Ectodermal cell (in vitro differentiated cells): ENCODE measurements around the gene MSRB1.

ENCODE experiments used
- H3K27ac ChIP-seq: 2 replicates; pipeline ENCODE4 v1.7.0; 2013; ENCODE audit warnings: mild to moderate bottlenecking, low read depth, low read length; ENCODE audit not compliant: insufficient read depth, poor library complexity, severe bottlenecking
- H3K27me3 ChIP-seq: 2 replicates; pipeline ENCODE4 v1.7.0; 2013; ENCODE audit warnings: mild to moderate bottlenecking, low read length; ENCODE audit not compliant: insufficient read depth, control insufficient read depth, poor library complexity, severe bottlenecking
- H3K36me3 ChIP-seq: one replicate; pipeline ENCODE4 v1.7.0; 2013; ENCODE audit warnings: low read length; ENCODE audit not compliant: control insufficient read depth, insufficient read depth
- H3K4me1 ChIP-seq: one replicate; pipeline ENCODE4 v1.7.0; 2013; ENCODE audit warnings: low read length; ENCODE audit not compliant: control insufficient read depth, insufficient read depth
- H3K4me3 ChIP-seq: 2 replicates; pipeline ENCODE4 v1.7.0; 2013; ENCODE audit warnings: low read depth, low read length, control low read depth; ENCODE audit not compliant: insufficient read depth
- H3K9me3 ChIP-seq: 2 replicates; pipeline ENCODE4 v1.7.0; 2013; ENCODE audit warnings: mild to moderate bottlenecking, low read length, moderate library complexity; ENCODE audit not compliant: control insufficient read depth
- WGBS, 2 experiments: methylation state at CpG; one replicate each; pipeline ENCODE4 v1.1.7; 2013; ENCODE audit warnings: missing lambda C conversion rate in 2 of 2; 5-methylcytosine and 5-hydroxymethylcytosine counted together

Gene MSRB1

DNA sequence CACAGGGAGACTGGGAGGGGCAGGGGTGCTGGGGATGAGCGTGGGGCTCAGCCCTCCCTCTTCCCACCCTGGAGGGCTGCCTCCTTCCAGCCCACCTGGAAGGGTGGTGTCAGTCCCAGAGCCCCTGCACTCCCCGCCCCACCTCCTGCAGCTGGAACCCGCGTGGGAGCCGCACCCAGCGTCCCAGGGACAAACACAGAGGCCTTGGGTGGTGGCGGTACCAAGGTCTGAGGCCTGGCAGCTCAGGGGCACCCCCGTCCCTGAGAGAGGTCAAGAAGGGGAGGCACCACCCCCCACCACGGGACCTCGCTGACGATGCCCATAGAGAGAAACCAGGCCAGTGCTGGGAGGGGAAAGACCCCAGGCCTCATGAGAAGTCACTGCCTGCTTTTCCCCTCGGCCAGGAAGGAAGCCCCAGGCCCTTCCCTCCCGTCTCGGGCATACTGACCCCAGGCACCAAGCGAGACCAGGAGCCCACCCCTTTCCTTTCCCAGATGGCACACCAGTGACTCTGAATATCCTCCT is 28.9 kb downstream of the MSRB1 start:
- Histone ChIP-seq H3K27ac (no peak overlapping the region), H3K9me3 (no peaks in the 10 kb centered on the region), H3K4me3 (no peak overlapping the region), H3K36me3 (no peaks in the 10 kb centered on the region), H3K27me3 (peaks cover 36% of the 10 kb centered on the region), H3K4me1 (peaks cover 40% of the 10 kb centered on the region)
- 60 to 67% methylated on average over 15 of the region's 15 CpGs for WGBS, 2 experiments

DNA sequence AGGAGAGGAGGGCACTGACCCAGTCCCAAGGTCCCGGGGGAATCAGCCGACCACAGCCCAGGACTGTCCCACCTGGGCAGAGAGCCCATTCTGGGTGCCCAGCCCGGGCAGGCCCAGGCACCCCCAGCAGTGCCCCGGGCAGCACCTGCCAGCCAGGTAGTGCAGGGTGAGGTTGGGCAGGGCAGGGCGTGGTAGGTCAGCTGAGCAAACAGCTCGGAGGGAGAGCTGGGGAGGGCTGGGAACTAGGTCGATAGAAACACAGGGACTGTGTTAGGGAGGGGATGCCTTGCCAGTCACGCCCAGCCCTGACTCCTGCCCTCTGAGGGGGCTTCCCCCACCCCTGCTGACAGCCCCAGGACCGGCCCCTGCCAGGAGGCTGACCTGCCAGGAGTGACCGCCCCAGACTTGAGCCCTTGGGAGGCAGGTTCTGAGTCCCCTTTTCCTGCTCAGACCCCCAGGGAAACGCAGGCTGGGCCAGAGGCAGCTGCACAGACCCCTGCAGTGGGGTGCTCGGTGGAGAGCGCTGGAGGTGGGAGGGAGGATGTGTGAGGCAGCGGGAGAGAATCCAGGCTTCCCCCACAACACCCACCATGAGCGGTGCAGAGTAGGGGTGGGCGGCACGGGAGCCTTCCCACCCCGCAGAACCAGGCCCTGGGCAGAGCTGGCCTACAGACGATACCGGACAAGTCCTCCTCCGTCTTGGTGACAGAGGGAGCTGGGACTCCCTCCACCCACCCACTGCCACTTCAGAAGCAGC is 29.5 kb downstream of the MSRB1 start:
- Histone ChIP-seq H3K36me3 (no peaks in the 10 kb centered on the region), H3K27me3 (peaks cover 29% of the 10 kb centered on the region), H3K27ac (no peak overlapping the region), H3K9me3 (no peaks in the 10 kb centered on the region), H3K4me1 (peaks cover 40% of the 10 kb centered on the region), H3K4me3 (no peak overlapping the region)
- WGBS, 2 experiments: 73 to 77% methylated on average over 17 to 21 of the region's 21 CpGs

- H3K9me3 ChIP-seq: no peaks in the 10 kb centered on the region
- no peak overlapping the region for H3K4me3 ChIP-seq
- peaks cover 41% of the 10 kb centered on the region for H3K4me1 ChIP-seq
- H3K27ac ChIP-seq: no peak overlapping the region
- H3K27me3 ChIP-seq: peaks cover 18% of the 10 kb centered on the region
- WGBS, 2 experiments: 91 to 95% methylated on average over 17 of the region's 17 CpGs
- H3K36me3 ChIP-seq: no peaks in the 10 kb centered on the region
Observed at GRCh38 chr16:1912215-1912543, 30.8 kb downstream of the MSRB1 start.

DNA sequence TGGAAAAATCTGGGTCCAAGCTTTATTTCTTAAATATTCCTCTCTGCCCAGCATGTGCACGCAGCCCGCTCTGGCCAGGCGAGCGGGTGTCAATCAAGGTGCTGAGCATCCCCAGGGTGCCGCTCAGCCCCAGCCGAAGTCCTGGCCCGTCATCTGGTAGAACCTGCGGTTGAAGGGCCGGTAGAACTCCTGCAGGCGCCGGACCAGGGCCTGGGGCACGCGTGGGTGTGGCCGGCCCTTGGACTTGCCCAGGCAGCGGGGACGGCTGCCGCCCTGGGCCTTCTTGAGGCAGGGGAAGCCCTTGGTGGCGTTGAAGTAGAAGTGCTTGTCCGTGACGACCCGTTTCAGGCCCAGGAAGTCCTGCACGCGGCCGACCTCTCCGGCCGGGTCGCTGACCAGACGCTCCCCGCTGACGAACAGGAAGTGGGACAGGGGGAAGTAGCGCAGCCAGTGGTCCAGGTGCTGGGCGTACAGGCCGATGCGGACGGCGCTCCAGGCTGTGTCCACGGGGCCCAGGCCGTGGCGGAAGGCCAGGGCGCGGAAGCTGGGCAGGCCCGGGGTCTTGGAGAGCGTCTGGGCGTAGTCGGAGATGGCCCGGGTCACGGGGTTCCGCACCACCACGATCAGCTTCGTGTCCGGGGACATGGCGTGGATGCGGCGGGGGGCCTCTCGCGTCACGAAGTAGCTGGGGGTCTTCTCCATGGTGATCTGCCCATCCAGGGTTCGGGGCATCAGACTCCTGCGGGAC is 31.4 kb downstream of the MSRB1 start:
- no peaks in the 10 kb centered on the region for H3K36me3 ChIP-seq
- peaks cover 13% of the 10 kb centered on the region for H3K27me3 ChIP-seq
- H3K4me1 ChIP-seq: peaks cover 37% of the 10 kb centered on the region
- 95 to 96% methylated on average over 59 of the region's 59 CpGs for WGBS, 2 experiments
- no peak overlapping the region for H3K4me3 ChIP-seq
- no peak overlapping the region for H3K27ac ChIP-seq
- H3K9me3 ChIP-seq: no peaks in the 10 kb centered on the region

DNA sequence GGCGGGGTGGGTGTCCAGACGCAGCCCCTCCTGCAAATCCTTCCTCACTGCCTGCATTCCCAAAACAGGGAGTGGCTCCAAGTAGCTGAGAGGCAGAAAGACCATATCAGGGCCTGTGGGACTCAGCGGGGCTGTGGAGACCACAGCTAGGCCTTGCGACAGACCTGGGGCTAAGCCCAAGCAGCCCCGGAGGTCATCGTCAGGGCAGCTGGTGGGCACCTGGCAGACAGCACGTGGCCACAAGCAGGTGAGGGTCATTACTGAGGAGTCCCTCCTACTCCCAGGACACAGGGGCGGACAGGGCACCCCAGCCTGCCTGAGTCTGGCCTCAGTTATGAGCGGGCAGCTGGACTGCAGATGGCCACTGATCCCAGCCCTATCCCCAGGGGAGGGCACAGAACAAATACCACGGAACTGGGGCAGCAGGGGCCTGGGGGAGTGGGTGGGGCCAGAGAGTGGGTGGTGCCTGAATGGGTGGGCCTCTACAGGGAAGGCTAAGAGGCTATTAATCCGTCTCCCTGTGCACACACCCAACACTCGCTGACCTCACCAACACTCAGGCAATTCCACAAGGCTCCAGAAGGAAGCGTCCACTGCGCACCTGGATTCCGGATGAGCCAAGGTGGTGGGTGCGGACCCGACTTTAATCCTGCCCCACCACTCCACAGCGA is 33.3 kb downstream of the MSRB1 start:
- H3K27ac ChIP-seq: no peak overlapping the region
- H3K4me3 ChIP-seq: no peak overlapping the region
- peaks cover 36% of the 10 kb centered on the region for H3K4me1 ChIP-seq
- no peaks in the 10 kb centered on the region for H3K9me3 ChIP-seq
- H3K27me3 ChIP-seq: peaks cover 4% of the 10 kb centered on the region
- H3K36me3 ChIP-seq: no peaks in the 10 kb centered on the region
- 87% methylated on average over 18 of the region's 18 CpGs for WGBS, 2 experiments

DNA sequence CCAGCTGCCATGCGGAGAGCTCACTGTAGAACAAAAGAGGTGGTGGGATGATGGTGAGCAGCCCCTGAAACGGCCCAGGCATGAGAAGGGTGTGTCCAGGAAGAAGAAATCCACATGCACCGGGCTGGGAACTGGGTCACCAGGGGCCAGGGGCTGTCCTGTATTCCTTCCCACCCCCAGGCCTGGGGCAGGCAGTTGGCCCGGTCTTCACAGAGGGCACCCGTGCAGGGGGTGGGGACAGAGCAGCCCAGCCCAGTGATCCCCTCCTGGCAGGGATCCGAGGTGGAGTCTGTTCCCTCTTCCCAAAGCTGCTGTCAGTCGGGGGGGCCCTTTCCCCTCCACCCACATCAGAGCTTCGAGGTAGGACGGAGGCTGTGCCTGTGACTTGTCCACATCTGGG is 34.0 kb downstream of the MSRB1 start:
- WGBS, 2 experiments: 77 to 78% methylated on average over 9 of the region's 9 CpGs
- no peak overlapping the region for H3K27ac ChIP-seq

GRCh38 chr16:1908184-1908583 is 34.8 kb downstream of the MSRB1 start:
- Histone ChIP-seq H3K9me3 (no peaks in the 10 kb centered on the region), H3K27ac (no peak overlapping the region), H3K36me3 (no peaks in the 10 kb centered on the region), H3K4me3 (no peak overlapping the region), H3K4me1 (peaks cover 29% of the 10 kb centered on the region), H3K27me3 (peaks cover 4% of the 10 kb centered on the region)
- WGBS, 2 experiments: 74 to 76% methylated on average over 17 of the region's 17 CpGs

More for the DNA sequence above, 34.0 kb downstream of the MSRB1 start:
- H3K27me3 ChIP-seq: peaks cover 4% of the 10 kb centered on the region
- H3K36me3 ChIP-seq: no peaks in the 10 kb centered on the region
- no peak overlapping the region for H3K4me3 ChIP-seq
- H3K9me3 ChIP-seq: no peaks in the 10 kb centered on the region
- peaks cover 36% of the 10 kb centered on the region for H3K4me1 ChIP-seq

DNA sequence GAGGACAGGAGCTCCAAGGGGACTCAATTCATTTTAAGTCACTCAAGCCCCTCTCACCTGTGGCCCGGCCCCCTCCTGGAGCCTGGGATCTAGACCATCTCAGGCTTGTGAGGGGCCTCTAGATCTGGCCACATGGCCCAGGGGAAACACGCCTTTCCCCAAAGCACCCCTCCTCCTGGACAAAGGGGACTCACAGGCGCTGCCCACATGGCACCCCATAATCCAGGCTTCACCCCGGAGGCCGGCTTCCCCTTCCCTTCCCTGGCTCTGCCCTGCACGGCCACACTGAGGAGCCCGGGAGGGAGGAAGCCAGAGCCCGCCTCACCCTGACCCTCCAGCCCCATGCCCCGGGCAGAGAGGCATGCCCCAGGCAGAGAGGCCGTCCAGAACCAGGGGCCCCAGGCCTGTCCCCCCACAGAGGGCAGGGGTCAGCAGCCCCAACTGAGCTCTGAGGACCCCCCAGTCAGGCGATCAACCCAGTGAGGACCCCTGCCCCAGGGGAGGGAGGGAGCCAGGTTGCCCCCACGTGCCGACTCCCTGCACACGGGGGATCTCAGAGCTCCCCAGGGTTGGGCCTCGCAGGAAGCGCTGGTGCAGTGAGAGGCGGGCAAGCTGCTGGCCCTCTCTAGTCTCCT is 35.7 kb downstream of the MSRB1 start:
- H3K27ac ChIP-seq: no peak overlapping the region
- H3K4me3 ChIP-seq: no peak overlapping the region
- no peaks in the 10 kb centered on the region for H3K36me3 ChIP-seq
- peaks cover 4% of the 10 kb centered on the region for H3K27me3 ChIP-seq
- peaks cover 35% of the 10 kb centered on the region for H3K4me1 ChIP-seq
- 83 to 86% methylated on average over 17 of the region's 17 CpGs for WGBS, 2 experiments
- no peaks in the 10 kb centered on the region for H3K9me3 ChIP-seq

- Histone ChIP-seq H3K36me3 (no peaks in the 10 kb centered on the region), H3K9me3 (no peaks in the 10 kb centered on the region), H3K4me1 (peaks cover 35% of the 10 kb centered on the region), H3K27me3 (peaks cover 4% of the 10 kb centered on the region), H3K27ac (no peak overlapping the region), H3K4me3 (no peak overlapping the region)
- 87 to 94% methylated on average over 5 of the region's 5 CpGs for WGBS, 2 experiments
Observed at GRCh38 chr16:1906846-1907165, 36.2 kb downstream of the MSRB1 start.
